AG04449 (cell line): ENCODE measurements around the gene ELL2.
"Not testable (repeated sequence)": the region's sequence is repeated elsewhere in the genome, so short reads cannot be mapped to it uniquely, and the experiment has no call there.

Experiments
- CTCF ChIA-PET: fragments of 350-600 bp; formaldehyde crosslinking; extraction: SDS; loops from one replicate; lab custom pipeline; 2021; ENCODE audit warnings: antibody characterized with exemption; lab: Yijun Ruan, JAX
- POLR2A ChIA-PET: fragments of 400-600, 350-600 bp; formaldehyde crosslinking; extraction: SDS; loops from one replicate; lab custom pipeline; 2020; ENCODE audit warnings: antibody characterized with exemption, inconsistent platforms; lab: Yijun Ruan, JAX
- DNase-seq: peaks from one replicate; pipeline ENCODE4 v3.0.0-alpha.2; 2010; ENCODE audit warnings: low read depth, low spot score
- H3K4me3 ChIP-seq: 2 replicates; pipeline ENCODE4 v1.5.1; 2011; ENCODE audit warnings: low read depth, mild to moderate bottlenecking, control low read depth, low read length
- TF ChIP-seq, protein P1 (sequence below): IDR thresholded peaks from one replicate; pipeline ENCODE4 v1.5.1; 2011; ENCODE audit warnings: mild to moderate bottlenecking, moderate library complexity, low read length, control low read depth, inconsistent platforms; ENCODE audit not compliant: insufficient read depth; ENCODE audit errors: missing control alignments

Gene ELL2

DNA sequence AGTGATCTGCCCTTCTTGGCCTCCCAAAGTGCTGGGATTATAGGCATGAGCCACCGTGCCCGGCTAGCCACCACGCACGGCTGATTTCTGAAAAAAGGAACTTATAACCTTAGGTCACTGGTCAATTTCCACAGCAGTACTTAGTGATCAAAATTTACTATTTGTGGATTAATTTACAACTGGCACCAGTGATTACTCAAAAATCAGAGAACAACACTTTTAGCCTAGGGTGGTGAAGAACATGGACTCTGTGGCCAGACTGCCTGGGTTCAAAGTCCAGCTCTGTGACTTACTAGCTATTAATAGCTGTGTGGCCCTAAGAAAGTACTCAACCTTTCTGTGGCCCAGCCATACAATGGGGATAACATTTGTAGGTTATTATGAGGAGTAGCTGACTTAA lies 88.3 kb downstream of the ELL2 start:
- POLR2A ChIA-PET = no interaction called here

DNA sequence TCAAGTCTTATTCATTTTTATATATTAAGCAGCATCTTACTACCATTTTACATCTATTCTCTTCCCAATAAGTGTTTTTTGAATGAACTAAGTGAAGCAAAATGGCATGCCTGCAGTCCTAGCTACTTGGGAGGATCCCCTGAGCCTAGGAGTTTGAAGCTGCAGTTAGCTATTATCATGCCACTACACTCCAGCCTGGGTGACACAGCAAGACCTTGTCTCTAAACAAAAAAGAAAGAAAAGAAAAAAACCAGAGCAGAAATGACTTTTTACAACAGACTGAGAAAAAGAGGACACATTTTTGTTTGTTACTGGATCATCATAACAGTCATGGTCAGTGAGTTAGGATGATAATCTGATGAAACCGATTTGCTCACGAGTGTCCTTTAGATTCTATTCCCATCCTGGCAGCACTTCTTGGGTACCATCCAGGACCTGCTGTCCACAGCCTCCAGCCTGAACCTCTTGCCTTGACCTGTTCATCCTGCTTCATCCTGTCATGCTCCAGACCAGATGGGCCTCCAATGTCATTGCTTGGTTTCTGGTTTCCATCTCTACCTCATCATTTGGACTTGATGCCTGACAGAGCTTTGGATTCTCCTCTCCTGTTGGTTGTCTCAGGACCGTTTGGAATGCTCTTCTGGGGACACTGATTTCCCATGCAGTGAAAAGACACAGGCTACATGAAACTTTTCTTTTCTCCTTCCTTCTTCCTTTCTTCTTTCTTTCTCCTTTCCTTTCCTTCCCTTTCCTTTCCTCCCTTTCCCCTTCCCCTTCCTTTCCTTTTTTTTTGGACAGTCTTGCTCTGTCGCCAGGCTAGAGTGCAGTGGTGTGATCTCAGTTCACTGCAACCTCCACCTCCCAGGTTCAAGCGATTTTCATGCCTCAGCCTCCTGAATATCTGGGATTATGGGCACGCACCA lies 89.0 kb downstream of the ELL2 start:
- TF ChIP-seq, protein P1, sequence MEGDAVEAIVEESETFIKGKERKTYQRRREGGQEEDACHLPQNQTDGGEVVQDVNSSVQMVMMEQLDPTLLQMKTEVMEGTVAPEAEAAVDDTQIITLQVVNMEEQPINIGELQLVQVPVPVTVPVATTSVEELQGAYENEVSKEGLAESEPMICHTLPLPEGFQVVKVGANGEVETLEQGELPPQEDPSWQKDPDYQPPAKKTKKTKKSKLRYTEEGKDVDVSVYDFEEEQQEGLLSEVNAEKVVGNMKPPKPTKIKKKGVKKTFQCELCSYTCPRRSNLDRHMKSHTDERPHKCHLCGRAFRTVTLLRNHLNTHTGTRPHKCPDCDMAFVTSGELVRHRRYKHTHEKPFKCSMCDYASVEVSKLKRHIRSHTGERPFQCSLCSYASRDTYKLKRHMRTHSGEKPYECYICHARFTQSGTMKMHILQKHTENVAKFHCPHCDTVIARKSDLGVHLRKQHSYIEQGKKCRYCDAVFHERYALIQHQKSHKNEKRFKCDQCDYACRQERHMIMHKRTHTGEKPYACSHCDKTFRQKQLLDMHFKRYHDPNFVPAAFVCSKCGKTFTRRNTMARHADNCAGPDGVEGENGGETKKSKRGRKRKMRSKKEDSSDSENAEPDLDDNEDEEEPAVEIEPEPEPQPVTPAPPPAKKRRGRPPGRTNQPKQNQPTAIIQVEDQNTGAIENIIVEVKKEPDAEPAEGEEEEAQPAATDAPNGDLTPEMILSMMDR = no peak
- ChIA-PET POLR2A (interaction anchor here (0.5 kb wide), 1 partner anchor 85 kb away, joined by 3 read pairs; no protein-coding TSS in a partner anchor), CTCF (interaction anchor here (0.7 to 1.8 kb wide), 2 partner anchors 11 to 26 kb away, joined by 4 to 5 read pairs; no protein-coding TSS in a partner anchor)
- DNase-seq = no peak
- no peak overlapping the region for H3K4me3 ChIP-seq

More for the DNA sequence above, 88.3 kb downstream of the ELL2 start:
- no peak overlapping the region for H3K4me3 ChIP-seq
- TF ChIP-seq, protein P1 = no peak
- CTCF ChIA-PET = interaction anchor here (2.3 kb wide), 1 partner anchor 12 kb away, joined by 4 read pairs; no protein-coding TSS in a partner anchor
- no peak for DNase-seq

DNA sequence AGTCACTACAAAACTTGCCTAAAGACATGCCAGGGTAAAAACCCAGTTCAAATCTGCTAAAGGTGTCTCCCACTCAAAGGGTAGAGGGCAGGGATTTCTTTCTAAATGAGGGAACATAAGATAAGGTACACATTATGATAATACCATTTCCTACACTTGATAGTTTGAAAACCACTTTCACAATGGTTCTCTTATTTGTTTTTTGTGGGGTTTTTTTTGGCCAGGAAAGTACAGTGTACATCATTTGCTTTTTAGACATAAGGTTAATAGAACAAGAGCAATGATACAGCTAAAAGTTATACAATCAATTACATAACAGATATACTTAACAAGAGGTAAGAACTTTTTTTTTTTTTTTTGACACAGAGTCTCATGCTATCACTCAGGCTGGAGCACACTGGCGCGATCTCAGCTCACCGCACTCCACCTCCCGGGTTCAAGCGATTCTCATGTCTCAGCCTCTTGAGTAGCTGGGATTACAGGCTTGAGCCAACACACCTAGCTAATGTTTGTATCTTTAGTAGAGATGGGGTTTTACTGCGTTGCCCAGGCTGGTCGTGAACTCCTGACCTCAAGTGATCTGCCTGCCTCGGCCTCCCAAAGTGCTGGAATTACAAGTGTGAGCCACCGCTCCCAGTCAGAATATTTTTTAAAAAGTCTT lies 90.4 kb downstream of the ELL2 start:
- ChIA-PET CTCF (interaction anchor here (1.8 kb wide), 1 partner anchor 9 kb away, joined by 4 read pairs; no protein-coding TSS in a partner anchor), POLR2A (no interaction called here)
- TF ChIP-seq, protein P1 = no peak
- no peak overlapping the region for H3K4me3 ChIP-seq
- no peak for DNase-seq

DNA sequence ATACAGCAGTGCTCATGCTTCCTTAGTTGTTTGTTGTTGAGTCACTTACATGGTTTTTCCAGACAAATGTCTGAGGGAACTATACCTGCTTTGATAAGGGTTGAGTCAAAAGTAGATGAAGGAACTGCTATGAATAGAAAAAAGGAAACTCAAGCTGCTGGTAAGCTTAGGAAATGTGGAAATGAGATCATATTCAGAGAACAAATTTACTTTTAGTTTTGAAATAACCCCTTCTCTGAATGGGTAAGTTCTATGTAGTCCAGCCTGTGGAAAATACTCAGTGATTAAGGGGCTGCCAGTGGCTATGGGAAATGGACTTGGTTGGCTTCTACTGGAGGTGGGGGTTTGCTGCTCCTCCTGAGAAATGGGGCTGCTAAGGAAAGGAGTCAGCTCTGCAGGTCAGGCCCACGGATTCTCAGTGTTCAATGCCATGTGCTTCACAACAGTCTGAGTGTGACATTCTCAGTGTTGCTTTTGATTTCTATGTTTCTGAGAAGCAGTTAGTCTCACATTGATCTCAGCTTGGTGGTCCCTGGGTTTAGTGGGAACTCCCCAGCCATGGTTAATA lies 91.5 kb downstream of the ELL2 start:
- no peak overlapping the region for H3K4me3 ChIP-seq
- TF ChIP-seq, protein P1 = no peak
- POLR2A ChIA-PET = no interaction called here
- no peak for DNase-seq
- CTCF ChIA-PET = interaction anchor here (1.0 kb wide), 1 partner anchor 11 kb away, joined by 5 read pairs; no protein-coding TSS in a partner anchor

DNA sequence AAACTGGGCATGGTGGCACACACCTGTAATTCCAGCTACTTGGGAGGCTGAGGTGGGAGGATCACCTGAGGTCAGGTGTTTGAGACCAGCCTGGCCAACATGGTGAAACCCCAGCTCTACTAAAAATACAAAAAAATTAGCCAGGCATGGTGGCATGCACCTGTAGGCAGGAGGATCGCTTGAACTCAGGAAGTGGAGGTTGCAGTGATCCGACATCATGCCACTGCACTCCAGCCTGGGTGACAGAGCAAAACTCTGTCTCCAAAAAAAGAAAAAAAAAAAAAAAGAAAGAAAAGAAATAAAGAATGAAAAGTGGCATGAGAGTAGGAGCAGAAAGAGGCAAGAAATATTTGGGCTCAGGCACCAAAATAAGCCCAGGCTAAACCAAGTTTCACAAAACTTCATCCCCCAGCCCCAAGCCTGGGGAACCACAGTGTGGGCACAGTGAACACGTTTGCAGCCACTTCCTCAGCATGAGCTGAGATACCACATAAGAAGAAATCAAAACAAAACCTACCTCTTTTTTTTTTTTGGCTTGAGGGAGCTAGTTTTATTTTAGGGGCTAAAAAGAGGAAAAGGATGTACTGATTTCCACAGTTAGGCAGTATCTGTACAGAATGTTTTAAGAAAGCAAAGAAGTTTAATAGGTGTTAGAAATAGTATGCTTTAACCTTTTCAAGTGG lies 92.3 kb downstream of the ELL2 start:
- DNase-seq, H3K4me3 ChIP-seq, POLR2A ChIA-PET: not testable (repeated sequence)
- CTCF ChIA-PET = interaction anchor here (1.0 kb wide), 1 partner anchor 10 kb away, joined by 5 read pairs; no protein-coding TSS in a partner anchor

DNA sequence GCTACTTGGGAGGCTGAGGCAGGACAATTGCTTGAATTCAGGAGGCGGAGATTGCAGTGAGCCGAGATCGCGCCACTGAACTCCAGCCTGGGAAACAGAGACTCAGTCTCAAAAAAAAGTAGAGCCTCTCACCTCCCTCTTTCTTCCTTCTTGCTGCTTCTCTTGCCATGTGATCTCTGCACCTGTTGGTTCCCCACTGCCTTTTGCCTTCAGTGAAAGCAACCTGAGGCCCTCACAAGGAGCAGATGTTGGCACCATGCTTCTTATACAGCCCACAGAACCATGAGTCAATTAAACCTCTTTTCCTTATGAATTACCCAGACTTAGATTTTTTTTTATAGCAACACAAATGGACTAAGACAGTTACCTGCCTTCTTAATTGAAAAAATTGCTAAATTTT lies 93.5 kb downstream of the ELL2 start:
- CTCF ChIA-PET = no interaction called here

More for the DNA sequence above, 93.5 kb downstream of the ELL2 start:
- DNase-seq = no peak
- POLR2A ChIA-PET = no interaction called here
- TF ChIP-seq, protein P1 = no peak
- H3K4me3 ChIP-seq = no peak overlapping the region
